Measurements from ENCODE around the gene TM4SF18.

TM4SF18 gene

GRCh38 chr3:149325581-149325980 is 7.9 kb downstream of the TM4SF18 start:
- no peak for DNase-seq

GRCh38 chr3:149324332-149324731 is 9.1 kb downstream of the TM4SF18 start:
- DNase-seq, result no peak

GRCh38 chr3:149321640-149322039 is 11.8 kb downstream of the TM4SF18 start:
- no peak for DNase-seq

GRCh38 chr3:149321136-149321535 is 12.3 kb downstream of the TM4SF18 start:
- DNase-seq, result no peak

GRCh38 chr3:149319750-149320149 is 13.7 kb downstream of the TM4SF18 start:
- DNase-seq, result no peak

- DNase-seq, result no peak
These were observed 16.4 kb downstream of the TM4SF18 start for GRCh38 chr3:149317072-149317471.

- DNase-seq, result no peak
These were observed 17.0 kb downstream of the TM4SF18 start for GRCh38 chr3:149316437-149316836.

- no peak for DNase-seq
These were observed 17.7 kb downstream of the TM4SF18 start for GRCh38 chr3:149315694-149316093.

GRCh38 chr3:149314807-149315578 is 18.4 kb downstream of the TM4SF18 start:
- no peak for DNase-seq

- no peak for DNase-seq
These were observed 19.9 kb downstream of the TM4SF18 start for GRCh38 chr3:149313542-149313941.

GRCh38 chr3:149310796-149311534 is 22.5 kb downstream of the TM4SF18 start:
- no peak for DNase-seq

GRCh38 chr3:149307435-149307783 is 26.0 kb downstream of the TM4SF18 start:
- no peak for DNase-seq

- no peak for DNase-seq
These were observed 26.5 kb downstream of the TM4SF18 start for GRCh38 chr3:149306751-149307434.

GRCh38 chr3:149305376-149305775 is 28.1 kb downstream of the TM4SF18 start:
- DNase-seq, result no peak

GRCh38 chr3:149299938-149300801 is 33.3 kb downstream of the TM4SF18 start:
- DNase-seq, result no peak

GRCh38 chr3:149296972-149297371 is 36.5 kb downstream of the TM4SF18 start:
- no peak for DNase-seq

- no peak for DNase-seq
These were observed 40.8 kb downstream of the TM4SF18 start for GRCh38 chr3:149292666-149293065.

GRCh38 chr3:149291178-149291577 is 42.3 kb downstream of the TM4SF18 start:
- peak; percentile 27 for DNase-seq

GRCh38 chr3:149288655-149289054 is 44.8 kb downstream of the TM4SF18 start:
- DNase-seq, result no peak

GRCh38 chr3:149284034-149284433 is 49.4 kb downstream of the TM4SF18 start:
- DNase-seq, result no peak

- no peak for DNase-seq
These were observed 50.0 kb downstream of the TM4SF18 start for GRCh38 chr3:149283401-149283800.

- no peak for DNase-seq
These were observed 50.6 kb downstream of the TM4SF18 start for GRCh38 chr3:149282836-149283235.

- DNase-seq, result no peak
These were observed 51.1 kb downstream of the TM4SF18 start for GRCh38 chr3:149282322-149282721.
